ENCODE results near the gene KPNA2. TPM values are rescaled to one million over a fixed set of nuclear protein-coding genes. Genes with fewer than 3 reads are reported as not detected.

Gene KPNA2
- total and polyA plus RNA-seq, 2 of the 13 experiments (the other 11 are each of a cell fraction or from before 2014, with no cell fraction given), result 111 to 305 TPM

DNA sequence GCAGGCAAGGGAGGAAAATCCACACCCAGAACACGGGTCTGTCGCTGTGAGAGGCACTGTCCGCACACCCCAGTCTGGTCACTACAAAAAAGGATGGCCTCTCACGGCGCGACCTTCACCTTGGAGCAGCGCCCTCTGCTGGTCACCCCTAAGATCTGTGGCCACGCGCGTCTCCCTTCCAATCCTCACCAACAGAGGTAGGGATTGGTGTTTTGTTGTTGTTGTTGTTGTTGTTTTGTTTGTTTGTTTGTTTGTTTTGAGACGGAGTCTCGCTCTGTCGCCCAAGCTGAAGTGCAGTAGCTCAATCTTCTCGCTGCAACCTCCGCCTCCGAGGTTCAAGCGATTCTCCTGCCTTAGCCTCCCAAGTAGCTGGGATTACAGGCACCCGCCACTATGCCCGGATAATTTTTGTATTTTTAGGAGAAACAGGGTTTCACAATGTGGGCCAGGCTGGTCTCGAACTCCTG is 24.3 kb upstream of the KPNA2 start (continued):
- TF ChIP-seq ZNF552 (CRISPR knock-in tag; IDR thresholded peaks at IDR 0.05; ENCODE audit: borderline replicate concordance) (no peak), YEATS4 (CRISPR knock-in tag; IDR thresholded peaks at IDR 0.05; ENCODE audit: borderline replicate concordance) (no peak), PCBP2 (optimal IDR thresholded peaks at IDR 0.05; ENCODE audit: low read depth, low read length, poor library complexity, severe bottlenecking) (no peak), ERF (CRISPR knock-in tag; IDR thresholded peaks at IDR 0.05) (peak; percentile 46; the same call in 1 of the 2 replicates), ZMYM4 (CRISPR knock-in tag; IDR thresholded peaks at IDR 0.05) (peak; percentile 58; the same call in 1 of the 2 replicates), SMAD1 (CRISPR knock-in tag; IDR thresholded peaks at IDR 0.05; ENCODE audit: borderline replicate concordance, low read depth) (no peak), CCAR2 (optimal IDR thresholded peaks at IDR 0.05; ENCODE audit: low read depth, low read length) (no peak), TGIF2 (CRISPR knock-in tag; IDR thresholded peaks at IDR 0.05) (no peak), DR1 (CRISPR knock-in tag; IDR thresholded peaks at IDR 0.05) (no peak), ZNF547 (CRISPR knock-in tag; IDR thresholded peaks at IDR 0.05) (0 out of 2 replicates have a peak, but pooled peaks have one; percentile 32), ZNF264 (CRISPR knock-in tag; IDR thresholded peaks at IDR 0.05) (no peak), KLF13 (CRISPR knock-in tag; IDR thresholded peaks at IDR 0.05) (no peak), ZNF326 (CRISPR knock-in tag; IDR thresholded peaks at IDR 0.05; ENCODE audit: borderline replicate concordance) (no peak), RAD21 (CRISPR knock-in tag; IDR thresholded peaks at IDR 0.05) (0 out of 2 replicates have a peak, but pooled peaks have one; percentile 11), MYC (CRISPR knock-in tag; IDR thresholded peaks at IDR 0.05; ENCODE audit: borderline replicate concordance) (peak; percentile 22; the same call in 1 of the 2 replicates), SALL2 (CRISPR knock-in tag; IDR thresholded peaks at IDR 0.05) (no peak), ISX (CRISPR knock-in tag; conservative IDR thresholded peaks at IDR 0.05) (no peak), LCORL (IDR thresholded peaks at IDR 0.05) (no peak), LCORL (CRISPR knock-in tag; IDR thresholded peaks at IDR 0.05) (peak; percentile 47; the same call in 1 of the 2 replicates), ZBTB38 (CRISPR knock-in tag; IDR thresholded peaks at IDR 0.05) (0 out of 2 replicates have a peak, but pooled peaks have one; percentile 22), GZF1 (CRISPR knock-in tag; IDR thresholded peaks at IDR 0.05) (no peak), MAFK (conservative IDR thresholded peaks at IDR 0.05 in 1 of 2, IDR thresholded peaks at IDR 0.05 in 1 of 2; ENCODE audit: low read length in 2 of 2) (no peak), KDM5B (CRISPR knock-in tag; IDR thresholded peaks at IDR 0.05; ENCODE audit: borderline replicate concordance) (peak; percentile 41; the same call in 1 of the 2 replicates)
- TF ChIP-seq, protein P1, sequence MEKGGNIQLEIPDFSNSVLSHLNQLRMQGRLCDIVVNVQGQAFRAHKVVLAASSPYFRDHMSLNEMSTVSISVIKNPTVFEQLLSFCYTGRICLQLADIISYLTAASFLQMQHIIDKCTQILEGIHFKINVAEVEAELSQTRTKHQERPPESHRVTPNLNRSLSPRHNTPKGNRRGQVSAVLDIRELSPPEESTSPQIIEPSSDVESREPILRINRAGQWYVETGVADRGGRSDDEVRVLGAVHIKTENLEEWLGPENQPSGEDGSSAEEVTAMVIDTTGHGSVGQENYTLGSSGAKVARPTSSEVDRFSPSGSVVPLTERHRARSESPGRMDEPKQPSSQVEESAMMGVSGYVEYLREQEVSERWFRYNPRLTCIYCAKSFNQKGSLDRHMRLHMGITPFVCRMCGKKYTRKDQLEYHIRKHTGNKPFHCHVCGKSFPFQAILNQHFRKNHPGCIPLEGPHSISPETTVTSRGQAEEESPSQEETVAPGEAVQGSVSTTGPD (CRISPR knock-in tag; IDR thresholded peaks at IDR 0.05), result no peak
- TF ChIP-seq, protein P2, sequence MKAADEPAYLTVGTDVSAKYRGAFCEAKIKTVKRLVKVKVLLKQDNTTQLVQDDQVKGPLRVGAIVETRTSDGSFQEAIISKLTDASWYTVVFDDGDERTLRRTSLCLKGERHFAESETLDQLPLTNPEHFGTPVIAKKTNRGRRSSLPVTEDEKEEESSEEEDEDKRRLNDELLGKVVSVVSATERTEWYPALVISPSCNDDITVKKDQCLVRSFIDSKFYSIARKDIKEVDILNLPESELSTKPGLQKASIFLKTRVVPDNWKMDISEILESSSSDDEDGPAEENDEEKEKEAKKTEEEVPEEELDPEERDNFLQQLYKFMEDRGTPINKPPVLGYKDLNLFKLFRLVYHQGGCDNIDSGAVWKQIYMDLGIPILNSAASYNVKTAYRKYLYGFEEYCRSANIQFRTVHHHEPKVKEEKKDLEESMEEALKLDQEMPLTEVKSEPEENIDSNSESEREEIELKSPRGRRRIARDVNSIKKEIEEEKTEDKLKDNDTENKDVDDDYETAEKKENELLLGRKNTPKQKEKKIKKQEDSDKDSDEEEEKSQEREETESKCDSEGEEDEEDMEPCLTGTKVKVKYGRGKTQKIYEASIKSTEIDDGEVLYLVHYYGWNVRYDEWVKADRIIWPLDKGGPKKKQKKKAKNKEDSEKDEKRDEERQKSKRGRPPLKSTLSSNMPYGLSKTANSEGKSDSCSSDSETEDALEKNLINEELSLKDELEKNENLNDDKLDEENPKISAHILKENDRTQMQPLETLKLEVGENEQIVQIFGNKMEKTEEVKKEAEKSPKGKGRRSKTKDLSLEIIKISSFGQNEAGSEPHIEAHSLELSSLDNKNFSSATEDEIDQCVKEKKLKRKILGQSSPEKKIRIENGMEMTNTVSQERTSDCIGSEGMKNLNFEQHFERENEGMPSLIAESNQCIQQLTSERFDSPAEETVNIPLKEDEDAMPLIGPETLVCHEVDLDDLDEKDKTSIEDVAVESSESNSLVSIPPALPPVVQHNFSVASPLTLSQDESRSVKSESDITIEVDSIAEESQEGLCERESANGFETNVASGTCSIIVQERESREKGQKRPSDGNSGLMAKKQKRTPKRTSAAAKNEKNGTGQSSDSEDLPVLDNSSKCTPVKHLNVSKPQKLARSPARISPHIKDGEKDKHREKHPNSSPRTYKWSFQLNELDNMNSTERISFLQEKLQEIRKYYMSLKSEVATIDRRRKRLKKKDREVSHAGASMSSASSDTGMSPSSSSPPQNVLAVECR (CRISPR knock-in tag; IDR thresholded peaks at IDR 0.05; ENCODE audit: borderline replicate concordance), result no peak

All from HepG2 (cell line).